AG09309 (cell line): Measurements from ENCODE around the gene KLF4.
A peak's percentile ranks its signal among the peaks of the same experiment; 100 is the strongest.

Experiments used
- DNase-seq: peaks from one replicate; pipeline ENCODE4 v3.0.0-alpha.2; 2010; ENCODE audit warnings: low read depth
- H3K4me3 ChIP-seq: 2 replicates; pipeline ENCODE4 v1.5.1; 2011; ENCODE audit warnings: mild to moderate bottlenecking, low read depth, low read length, moderate library complexity; ENCODE audit not compliant: control insufficient read depth
- CTCF ChIP-seq: IDR thresholded peaks from 2 replicates; pipeline ENCODE4 v1.5.1; 2011; ENCODE audit warnings: mild to moderate bottlenecking, low read depth, low read length, inconsistent platforms; ENCODE audit not compliant: insufficient read depth, control insufficient read depth; ENCODE audit errors: missing control alignments

KLF4 gene

DNA sequence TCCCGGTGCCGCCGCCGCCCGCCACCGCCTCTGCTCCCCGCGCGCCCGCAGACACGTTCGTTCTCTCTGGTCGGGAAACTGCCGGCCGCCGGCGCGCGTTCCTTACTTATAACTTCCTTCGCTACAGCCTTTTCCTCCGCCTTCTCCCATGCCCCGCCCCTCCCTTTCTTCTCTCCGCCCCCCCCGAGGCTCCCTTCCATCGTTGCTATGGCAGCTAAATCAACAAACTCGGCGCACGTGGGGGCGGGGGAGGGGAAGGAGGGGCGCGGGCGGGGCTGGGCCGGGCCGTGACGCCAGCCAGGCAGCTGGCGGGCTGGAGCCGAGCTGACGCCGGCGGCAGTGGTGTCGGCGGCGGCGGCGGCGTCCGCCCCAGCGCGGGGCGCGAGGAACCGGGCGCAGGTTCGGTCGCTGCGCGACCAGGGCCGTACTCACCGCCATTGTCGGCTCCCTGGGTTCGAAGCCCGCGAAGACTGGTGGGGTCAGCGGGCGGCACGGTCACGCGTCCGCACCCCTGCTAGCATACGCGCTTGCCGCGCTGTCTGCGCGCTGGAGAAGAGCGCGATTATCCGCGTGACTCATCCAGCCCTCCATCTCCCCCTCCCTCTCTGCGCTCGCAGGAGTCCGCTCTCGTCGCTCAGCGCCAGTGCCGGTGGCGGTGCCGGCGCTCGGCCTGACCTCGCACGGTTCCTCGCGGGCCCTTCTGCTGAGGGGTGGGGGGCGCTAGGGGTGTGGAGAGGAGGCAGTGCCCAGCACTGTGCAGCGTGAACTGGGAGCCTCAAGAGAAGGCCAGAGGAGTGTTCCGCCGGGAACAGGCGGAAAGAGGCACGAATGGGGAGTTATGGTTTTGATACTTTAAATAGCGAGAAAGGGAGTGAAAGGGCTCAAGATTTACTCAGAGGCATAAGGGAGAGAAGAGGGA is at the start of gene KLF4:
TSS of gene KLF4 (minus strand) at position 83 of the 919 bp plus-strand sequence. CDS start 597 bp downstream, outside the sequence.
- TF ChIP-seq CTCF: no peak
- H3K4me3 ChIP-seq: peak within 1 kb of the TSS; percentile 96
- DNase-seq: peak; percentile 70

DNA sequence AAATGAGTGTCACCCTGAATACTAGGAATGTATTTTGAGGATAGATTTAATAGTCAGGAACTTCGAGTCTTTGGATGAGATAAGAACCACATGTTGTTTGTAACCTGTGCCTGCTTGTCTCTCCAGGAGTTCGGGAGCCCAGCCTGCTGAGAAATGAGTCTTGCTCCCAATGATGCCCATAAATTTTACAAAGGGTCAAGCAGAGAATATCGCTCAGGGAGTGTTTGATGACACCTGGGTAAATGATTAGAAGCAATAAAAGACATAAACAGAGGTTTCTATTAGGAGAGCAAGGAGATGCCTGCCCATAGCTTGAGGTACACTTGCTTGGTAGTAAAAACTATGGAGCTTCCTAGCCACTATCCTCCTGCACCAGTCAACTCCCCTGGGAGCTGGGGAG is 46.9 kb upstream of the KLF4 start:
- DNase-seq: no peak
- no peak overlapping the region for H3K4me3 ChIP-seq
- no peak for TF ChIP-seq CTCF

- no peak for DNase-seq
- no peak overlapping the region for H3K4me3 ChIP-seq
- no peak for TF ChIP-seq CTCF
Measured at GRCh38 chr9:107534510-107535078, 45.0 kb upstream of the KLF4 start.

GRCh38 chr9:107530679-107531078 is 41.1 kb upstream of the KLF4 start:
- no peak overlapping the region for H3K4me3 ChIP-seq
- no peak for DNase-seq
- TF ChIP-seq CTCF: no peak

- TF ChIP-seq CTCF: no peak
Measured at GRCh38 chr9:107528686-107529085, 39.1 kb upstream of the KLF4 start.

DNA sequence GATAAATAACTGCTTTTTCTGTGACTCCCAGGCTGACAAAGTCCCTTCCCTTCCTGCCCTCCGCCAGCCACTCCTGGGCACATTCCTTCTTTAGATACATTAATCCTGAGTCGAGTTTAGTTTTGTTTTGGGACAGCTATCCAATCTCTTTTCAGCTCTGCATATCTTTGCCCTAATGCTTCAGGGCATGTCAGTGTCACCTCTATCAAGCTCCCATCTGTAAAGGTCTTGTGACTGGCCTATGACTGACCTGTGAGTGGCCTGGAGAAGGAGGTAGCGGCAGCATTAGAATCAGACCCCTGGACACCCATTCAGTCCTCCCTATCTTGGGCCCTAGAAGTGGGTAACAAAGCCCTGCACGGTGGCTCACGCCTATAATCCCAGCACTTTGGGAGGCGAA is 34.0 kb upstream of the KLF4 start:
- no peak for TF ChIP-seq CTCF
- H3K4me3 ChIP-seq: no peak overlapping the region
- no peak for DNase-seq

More at GRCh38 chr9:107528686-107529085, 39.1 kb upstream of the KLF4 start:
- no peak overlapping the region for H3K4me3 ChIP-seq
- no peak for DNase-seq
